IPS DF 4.7 (cell line): ENCODE data around the gene TMCC1.

Experiments used
- DNase-seq: peaks from one replicate; pipeline ENCODE4 v3.0.0-alpha.2; 2013; ENCODE audit warnings: low spot score; ENCODE audit errors: extremely low read depth

TMCC1 gene

GRCh38 chr3:129600348-129600747, 293.2 kb downstream of the TMCC1 start:
- no peak for DNase-seq

- no peak for DNase-seq
Measured at GRCh38 chr3:129599607-129600006, 293.9 kb downstream of the TMCC1 start.

DNA sequence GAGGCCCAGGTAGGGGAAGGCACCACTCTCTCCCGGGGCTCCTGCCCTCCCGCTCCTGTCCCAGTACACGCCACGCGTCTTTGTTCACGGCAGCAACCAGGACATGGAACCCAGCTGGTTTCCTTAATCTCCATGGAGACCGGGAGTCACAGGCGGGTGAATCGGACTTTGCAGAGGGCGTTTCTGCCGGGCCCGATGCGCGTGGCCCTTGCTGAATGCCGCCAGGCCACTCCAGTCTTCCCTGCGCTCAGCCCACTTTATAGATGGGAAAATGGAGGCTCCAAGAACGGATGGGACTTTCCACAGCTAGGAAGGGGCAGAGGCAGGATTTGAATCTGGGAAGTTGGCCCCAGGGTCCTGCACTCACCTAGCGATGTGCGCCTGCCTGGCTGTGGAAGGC, 294.4 kb downstream of the TMCC1 start:
- DNase-seq = no peak

- no peak for DNase-seq
Measured at GRCh38 chr3:129598484-129598883, 295.0 kb downstream of the TMCC1 start.

DNA sequence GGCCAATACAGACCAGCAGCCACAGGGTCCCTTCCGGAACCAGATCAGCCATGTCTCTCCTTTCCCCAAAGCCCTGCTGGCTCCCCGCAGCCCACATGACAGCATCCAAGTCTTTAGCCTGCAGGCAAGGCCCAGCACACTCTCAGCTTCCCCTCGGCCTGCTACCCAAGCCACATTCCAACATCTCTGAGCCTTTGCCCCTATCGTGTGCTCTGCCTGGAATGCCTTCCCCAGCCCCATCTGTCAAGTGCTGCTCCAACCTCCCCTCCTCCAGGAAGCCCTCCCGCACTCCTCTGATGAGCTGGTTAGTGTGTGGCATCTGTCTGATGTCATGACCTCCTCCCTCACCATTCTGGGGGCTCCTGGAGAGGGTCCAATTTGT, 295.5 kb downstream of the TMCC1 start:
- DNase-seq = no peak
